GM12878 (cell line): Measurements from ENCODE around the gene SOX10. TPM values are rescaled to one million over a fixed set of nuclear protein-coding genes. Genes with fewer than 3 reads are reported as not detected.

Source experiments
- ATAC-seq: fragments of 200-7000 bp; cut with Tn5 transposase; 3 replicates; pipeline ENCODE4 v1.9.1; 2020; ENCODE audit warnings: mild to moderate bottlenecking, moderate library complexity
- BruUV-seq: library from RNA; stranded (reverse); fragments of 400-500 nt; replicated peaks from 2 replicates; lab custom pipeline; 2021; lab: Mats Ljungman, UMichigan
- CTCF ChIA-PET: fragments of 300-600 bp; sonication (Branson Sonifier 250); formaldehyde crosslinking; extraction: SDS; loops from one replicate; lab custom pipeline; 2021; ENCODE audit warnings: inconsistent platforms; lab: Yijun Ruan, JAX
- POLR2A ChIA-PET: fragments of 350-600 bp; formaldehyde crosslinking; extraction: SDS; loops from one replicate; lab custom pipeline; 2021; ENCODE audit warnings: inconsistent platforms; lab: Charles Lee
- RAD21 ChIA-PET: fragments of 300-600 bp; sonication (Branson Sonifier 250); formaldehyde crosslinking; loops from one replicate; lab custom pipeline; 2023; ENCODE audit warnings: antibody characterized with exemption; ENCODE audit not compliant: unreplicated experiment; lab: Charles Lee
- SMC1A ChIA-PET: fragments of 300-600 bp; sonication (Branson Sonifier 250); formaldehyde crosslinking; loops from one replicate; lab custom pipeline; 2023; ENCODE audit not compliant: unreplicated experiment, uncharacterized antibody; lab: Charles Lee
- DNase-seq: peaks from one replicate; pipeline ENCODE4 v3.0.0-alpha.2; 2011; ENCODE audit warnings: low read depth, low spot score
- FAIRE-seq: peaks from 3 replicates; lab custom pipeline; 2011; peaks lifted over from hg19 to GRCh38; lab: Jason Lieb, UNC
- H2AFZ ChIP-seq: 2 replicates; pipeline ENCODE4 v1.6.0; 2011; ENCODE audit warnings: low read depth, low read length, control low read depth; ENCODE audit not compliant: control insufficient read depth
- H3K27ac ChIP-seq: 2 replicates; pipeline ENCODE4 v1.5.1; 2011; ENCODE audit warnings: control low read depth; ENCODE audit not compliant: control insufficient read depth, insufficient read depth
- H3K27me3 ChIP-seq, 2 experiments: replicated peaks in 1 of 2; 2 replicates each; pipeline versions ENCODE4 v1.6.0 to v1.6.1; 2011; ENCODE audit warnings: low read length in 1 of 2; ENCODE audit not compliant: control insufficient read depth in 2 of 2, insufficient read depth in 2 of 2
- H3K36me3 ChIP-seq, 2 experiments: 2 replicates each; pipeline ENCODE4 v1.5.1; 2011; ENCODE audit warnings: low read length in 1 of 2; ENCODE audit not compliant: control insufficient read depth in 2 of 2, insufficient read depth in 2 of 2
- H3K4me1 ChIP-seq: 2 replicates; pipeline ENCODE4 v1.6.1; 2011; ENCODE audit warnings: mild to moderate bottlenecking, low read length, moderate library complexity, mixed read lengths; ENCODE audit not compliant: control insufficient read depth, insufficient read depth
- H3K4me2 ChIP-seq: 2 replicates; pipeline ENCODE4 v1.6.0; 2011; ENCODE audit warnings: control low read depth; ENCODE audit not compliant: control insufficient read depth, insufficient read depth
- H3K4me3 ChIP-seq: fragments of 200-600 bp; sonication (generic); 2 replicates; pipeline ENCODE4 v1.5.1; 2016
- H3K79me2 ChIP-seq: 2 replicates; pipeline ENCODE4 v1.6.0; 2011; ENCODE audit warnings: low read length; ENCODE audit not compliant: control insufficient read depth, insufficient read depth
- H3K9ac ChIP-seq: 2 replicates; pipeline ENCODE4 v1.8.0; 2011; ENCODE audit warnings: low read length, control low read depth, mixed read lengths; ENCODE audit not compliant: control insufficient read depth, insufficient read depth
- H3K9me3 ChIP-seq: replicated peaks from 3 replicates; pipeline ENCODE4 v1.5.1; 2011; ENCODE audit warnings: mild to moderate bottlenecking, low read length; ENCODE audit not compliant: control insufficient read depth, insufficient read depth
- H4K20me1 ChIP-seq: 2 replicates; pipeline ENCODE4 v1.6.0; 2011; ENCODE audit not compliant: control insufficient read depth, insufficient read depth
- CHD1 ChIP-seq: IDR thresholded peaks from 2 replicates; pipeline ENCODE4 v1.6.1; 2012; ENCODE audit warnings: low read depth, low read length, improper control_type of control experiment
- CREM ChIP-seq: IDR thresholded peaks from 2 replicates; pipeline ENCODE4 v1.6.1; 2014; ENCODE audit warnings: antibody characterized with exemption, low read depth
- HDGF ChIP-seq: fragments of 450-650 bp; IDR thresholded peaks from 2 replicates; pipeline ENCODE4 v1.6.1; 2016; ENCODE audit warnings: antibody characterized with exemption
- JUNB ChIP-seq: IDR thresholded peaks from 2 replicates; pipeline ENCODE4 v1.6.1; 2016; ENCODE audit warnings: antibody characterized with exemption, mild to moderate bottlenecking
- KDM1A ChIP-seq: fragments of 200-600 bp; sonication (generic); IDR thresholded peaks from 2 replicates; pipeline ENCODE4 v1.6.1; 2016; ENCODE audit warnings: borderline replicate concordance
- NR2F1 ChIP-seq: fragments of 450-650 bp; conservative IDR thresholded peaks from 2 replicates; pipeline ENCODE4 v1.6.1; 2017; ENCODE audit warnings: mild to moderate bottlenecking
- POLR2A ChIP-seq: IDR thresholded peaks from 2 replicates; pipeline ENCODE4 v1.6.1; 2011; ENCODE audit warnings: low read depth, mild to moderate bottlenecking, low read length
- POLR2AphosphoS2 ChIP-seq: IDR thresholded peaks from 2 replicates; pipeline ENCODE4 v1.6.1; 2011; ENCODE audit warnings: low read depth, mild to moderate bottlenecking, low read length, improper control_type of control experiment, moderate library complexity
- RB1 ChIP-seq: fragments of 450-650 bp; formaldehyde crosslinking; IDR thresholded peaks from 2 replicates; pipeline ENCODE4 v1.6.1; 2017; ENCODE audit warnings: mild to moderate bottlenecking, borderline replicate concordance
- SMAD1 ChIP-seq: fragments of 450-650 bp; IDR thresholded peaks from 2 replicates; pipeline ENCODE4 v1.6.1; 2018; ENCODE audit warnings: mild to moderate bottlenecking, low read depth; ENCODE audit not compliant: partially characterized antibody
- SREBF1 ChIP-seq: IDR thresholded peaks from 2 replicates; pipeline ENCODE4 v1.6.1; 2012; ENCODE audit warnings: mild to moderate bottlenecking, low read length
- SUZ12 ChIP-seq: fragments of 200-600 bp; sonication (generic); IDR thresholded peaks from one replicate; pipeline ENCODE4 v1.6.1; 2018; ENCODE audit warnings: antibody characterized with exemption, mild to moderate bottlenecking; ENCODE audit not compliant: unreplicated experiment
- WRNIP1 ChIP-seq: IDR thresholded peaks from 2 replicates; pipeline ENCODE4 v1.6.1; 2011; ENCODE audit warnings: low read depth, low read length, improper control_type of control experiment, borderline replicate concordance
- ZNF217 ChIP-seq: fragments of 450-650 bp; IDR thresholded peaks from 2 replicates; pipeline ENCODE4 v1.6.1; 2017; ENCODE audit warnings: antibody characterized with exemption, mild to moderate bottlenecking
- ZZZ3 ChIP-seq: IDR thresholded peaks from 2 replicates; pipeline ENCODE4 v1.6.1; 2011; ENCODE audit warnings: low read depth; ENCODE audit not compliant: control insufficient read depth, insufficient read length
- WGBS: methylation state at CpG from one replicate; pipeline ENCODE4 v1.1.6; 2016; ENCODE audit warnings: low lambda C conversion rate; ENCODE audit not compliant: insufficient replicate concordance, insufficient coverage; ENCODE audit errors: missing lambda C conversion rate; 5-methylcytosine and 5-hydroxymethylcytosine counted together
- in situ Hi-C: fragments of 300-500 bp; cut with MboI; formaldehyde crosslinking; loops from 9 replicates; pipeline ENCODE4 v1.14.3; 2018; ENCODE audit warnings: mixed read lengths
- intact Hi-C: fragments of 100-400 bp; cut with micrococcal nuclease; formaldehyde crosslinking; loops from one replicate; pipeline ENCODE4 v1.14.2; 2022; ENCODE audit not compliant: unreplicated experiment
- polyA plus RNA-seq, 11 experiments: library from polyadenylated mRNA; depleted of rRNA in 4 of 11; unstranded in 6 of 11; stranded (reverse) in 5 of 11; fragments of >200 nt; fragmentation: Nextera tagmentation in 4 of 11; fragmentation: Illumina TruSeq in 1 of 11; extraction: Ambion mirVana in 4 of 11; extraction: Trizol in 1 of 11; gene quantifications; 1 replicate in 1 of 11; 2 replicates in 10 of 11; pipeline versions ENCODE4 v1.2.1 to v1.2.3, GENCODE V29; 2011 to 2016; ENCODE audit warnings: inconsistent platforms in 2 of 11, missing spikeins in 2 of 11, low read depth in 1 of 11
- total RNA-seq, 4 experiments: library from RNA; depleted of rRNA in 3 of 4; stranded (reverse); fragments of >200 nt in 3 of 4; fragmentation: Illumina TruSeq in 1 of 4; extraction: Trizol in 1 of 4; gene quantifications; 2 replicates each; pipeline versions ENCODE4 v1.2.1 to v1.2.3, GENCODE V29; 2013 to 2021
- TF ChIP-seq, protein P1 (sequence below): fragments of 150-350 bp; IDR thresholded peaks from 2 replicates; pipeline ENCODE4 v1.6.1; 2014; ENCODE audit warnings: mild to moderate bottlenecking, low read depth, low read length
- TF ChIP-seq, protein P2 (sequence below): fragments of 450-650 bp; IDR thresholded peaks from 2 replicates; pipeline ENCODE4 v1.6.1; 2014; ENCODE audit warnings: mild to moderate bottlenecking

SOX10 gene
- total and polyA plus RNA-seq, 10 of the 15 experiments (the other 5 are each of a cell fraction or from before 2014, with no cell fraction given): 0.05 TPM; not detected in 9

DNA sequence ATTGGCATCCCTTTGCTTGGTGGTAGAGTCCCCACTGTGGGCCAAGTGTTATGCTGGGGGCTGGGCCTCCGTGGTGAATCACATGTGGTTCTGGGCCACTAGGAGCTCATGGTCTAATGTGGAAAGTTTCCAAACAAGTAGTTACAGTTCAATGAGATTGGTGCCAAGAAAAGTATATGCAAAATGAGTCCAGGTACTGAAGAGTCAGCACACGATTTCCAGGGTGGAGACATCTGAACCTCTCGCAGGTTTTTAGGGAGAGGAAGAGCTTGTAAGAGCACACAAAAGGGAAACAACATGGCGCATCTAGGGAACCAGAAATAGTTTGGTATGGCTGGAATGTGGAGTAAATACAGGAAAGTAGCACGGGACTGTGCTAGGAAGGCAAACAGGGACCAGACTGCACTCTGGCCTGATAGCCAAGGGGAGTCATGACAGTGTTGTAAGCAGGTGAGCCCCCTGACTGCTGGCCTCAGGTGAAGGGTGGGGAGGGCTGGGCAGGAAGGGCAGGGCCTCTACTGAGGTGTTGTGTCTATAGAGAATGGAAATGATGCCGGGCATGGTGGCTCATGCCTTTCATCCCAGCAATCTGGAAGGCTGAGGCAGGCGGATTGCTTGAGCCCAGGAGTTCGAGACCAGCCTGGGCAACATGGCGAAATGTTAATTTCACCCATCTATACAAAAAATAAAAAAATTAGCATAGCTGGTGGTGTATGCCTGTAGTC lies 18.3 kb downstream of the SOX10 start:
- POLR2A ChIA-PET: no interaction called here
- DNase-seq (no peak), ATAC-seq (no peak), FAIRE-seq (no peak)
- Histone ChIP-seq H2AFZ (no peak overlapping the region), H3K79me2 (no peaks in the 10 kb centered on the region), H3K4me2 (no peak overlapping the region), H3K36me3 (peaks cover 18 to 23% of the 10 kb centered on the region in 2 experiments; a peak in 3 of 4 replicates), H4K20me1 (no peaks in the 10 kb centered on the region; the same call in 1 of the 2 replicates), H3K27me3 (no peaks in the 10 kb centered on the region), H3K27ac (no peak overlapping the region), H3K4me3 (no peak overlapping the region), H3K4me1 (no peaks in the 10 kb centered on the region), H3K9ac (no peak overlapping the region), H3K9me3 (no peaks in the 10 kb centered on the region)
- SMC1A ChIA-PET: interaction anchor here (0.8 to 2.5 kb wide), 8 partner anchors 12 to 150 kb away, joined by 3 to 15 read pairs (median 4); partner anchors contain the start of genes C22orf23, MICALL1 and POLR2F
- BruUV-seq: no TSS peak
- CTCF ChIA-PET: interaction anchor here (0.6 to 6.1 kb wide), 26 partner anchors 10 to 494 kb away, joined by 3 to 59 read pairs (median 4); partner anchors contain the start of genes C22orf23, GCAT, GGA1 and MICALL1
- in situ Hi-C loops: no loop called here
- RAD21 ChIA-PET: interaction anchor here (0.8 to 1.2 kb wide), 3 partner anchors 12 to 103 kb away, joined by 3 to 4 read pairs (median 3); partner anchors contain the start of genes C22orf23 and POLR2F
- intact Hi-C loops: loop anchor here (1.0 to 5.0 kb wide), 2 partner anchors 59 to 149 kb away; partner anchors contain the start of gene MICALL1
- 83% methylated on average over 9 of the region's 9 CpGs for WGBS
- no peak for TF ChIP-seq WRNIP1
- TF ChIP-seq, protein P1, sequence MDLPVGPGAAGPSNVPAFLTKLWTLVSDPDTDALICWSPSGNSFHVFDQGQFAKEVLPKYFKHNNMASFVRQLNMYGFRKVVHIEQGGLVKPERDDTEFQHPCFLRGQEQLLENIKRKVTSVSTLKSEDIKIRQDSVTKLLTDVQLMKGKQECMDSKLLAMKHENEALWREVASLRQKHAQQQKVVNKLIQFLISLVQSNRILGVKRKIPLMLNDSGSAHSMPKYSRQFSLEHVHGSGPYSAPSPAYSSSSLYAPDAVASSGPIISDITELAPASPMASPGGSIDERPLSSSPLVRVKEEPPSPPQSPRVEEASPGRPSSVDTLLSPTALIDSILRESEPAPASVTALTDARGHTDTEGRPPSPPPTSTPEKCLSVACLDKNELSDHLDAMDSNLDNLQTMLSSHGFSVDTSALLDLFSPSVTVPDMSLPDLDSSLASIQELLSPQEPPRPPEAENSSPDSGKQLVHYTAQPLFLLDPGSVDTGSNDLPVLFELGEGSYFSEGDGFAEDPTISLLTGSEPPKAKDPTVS: no peak
- no peak for TF ChIP-seq POLR2A
- TF ChIP-seq SUZ12: no peak
- TF ChIP-seq HDGF: no peak
- TF ChIP-seq ZZZ3: no peak
- no peak for TF ChIP-seq RB1
- TF ChIP-seq JUNB: no peak
- no peak for TF ChIP-seq KDM1A
- TF ChIP-seq SMAD1: no peak
- TF ChIP-seq POLR2AphosphoS2: no peak
- no peak for TF ChIP-seq CHD1
- no peak for TF ChIP-seq ZNF217
- no peak for TF ChIP-seq NR2F1
- no peak for TF ChIP-seq CREM
- TF ChIP-seq, protein P2, sequence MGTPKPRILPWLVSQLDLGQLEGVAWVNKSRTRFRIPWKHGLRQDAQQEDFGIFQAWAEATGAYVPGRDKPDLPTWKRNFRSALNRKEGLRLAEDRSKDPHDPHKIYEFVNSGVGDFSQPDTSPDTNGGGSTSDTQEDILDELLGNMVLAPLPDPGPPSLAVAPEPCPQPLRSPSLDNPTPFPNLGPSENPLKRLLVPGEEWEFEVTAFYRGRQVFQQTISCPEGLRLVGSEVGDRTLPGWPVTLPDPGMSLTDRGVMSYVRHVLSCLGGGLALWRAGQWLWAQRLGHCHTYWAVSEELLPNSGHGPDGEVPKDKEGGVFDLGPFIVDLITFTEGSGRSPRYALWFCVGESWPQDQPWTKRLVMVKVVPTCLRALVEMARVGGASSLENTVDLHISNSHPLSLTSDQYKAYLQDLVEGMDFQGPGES: no peak
- no peak for TF ChIP-seq SREBF1
